GDM1 (cell line): Measurements from ENCODE around the gene FOXB1.

Source experiments
- DNase-seq: peaks from one replicate; lab custom pipeline; 2025; lab: John Stamatoyannopoulos, UW

The FOXB1 gene

GRCh38 chr15:60020736-60021135 lies 16.6 kb downstream of the FOXB1 start:
- DNase-seq = no peak

- DNase-seq = peak; percentile 20
Measured at GRCh38 chr15:60021589-60022378, 17.7 kb downstream of the FOXB1 start.

- DNase-seq = no peak
Measured at GRCh38 chr15:60022379-60022741, 18.2 kb downstream of the FOXB1 start.

- no peak for DNase-seq
Measured at GRCh38 chr15:60026555-60026954, 22.4 kb downstream of the FOXB1 start.

- DNase-seq = no peak
Measured at GRCh38 chr15:60035344-60035743, 31.2 kb downstream of the FOXB1 start.

- no peak for DNase-seq
Measured at GRCh38 chr15:60039316-60039715, 35.2 kb downstream of the FOXB1 start.

- DNase-seq = no peak
Measured at GRCh38 chr15:60043744-60044435, 39.8 kb downstream of the FOXB1 start.

- no peak for DNase-seq
Measured at GRCh38 chr15:60044636-60045270, 40.6 kb downstream of the FOXB1 start.

- no peak for DNase-seq
Measured at GRCh38 chr15:60047701-60048100, 43.6 kb downstream of the FOXB1 start.

GRCh38 chr15:60049948-60050347 lies 45.8 kb downstream of the FOXB1 start:
- DNase-seq = no peak

- no peak for DNase-seq
Measured at GRCh38 chr15:60052796-60053195, 48.7 kb downstream of the FOXB1 start.

GRCh38 chr15:60054472-60054871 lies 50.4 kb downstream of the FOXB1 start:
- DNase-seq = no peak
